Mesenchymal stem cell (in vitro differentiated cells and primary cell): ENCODE results near the gene TAF4.

ENCODE experiments used
- DNase-seq: peaks from one replicate; pipeline ENCODE4 v3.0.0-alpha.2; 2013
- H2AFZ ChIP-seq: one replicate; pipeline ENCODE4 v1.6.1; 2013; ENCODE audit warnings: low read depth, mild to moderate bottlenecking, control low read depth, inconsistent platforms, low read length, moderate library complexity
- H2AK5ac ChIP-seq: 2 replicates; pipeline ENCODE4 v1.6.1; 2013; ENCODE audit warnings: low read length, moderate library complexity, mild to moderate bottlenecking, inconsistent platforms; ENCODE audit not compliant: severe bottlenecking
- H2BK120ac ChIP-seq: one replicate; pipeline ENCODE4 v1.6.1; 2013; ENCODE audit warnings: low read depth, mild to moderate bottlenecking, inconsistent platforms, low read length, moderate library complexity
- H2BK12ac ChIP-seq, 2 experiments: one replicate each; pipeline ENCODE4 v1.6.1; 2013; ENCODE audit warnings: inconsistent platforms in 2 of 2, low read length in 2 of 2, mild to moderate bottlenecking in 2 of 2, moderate library complexity in 2 of 2, control low read depth in 1 of 2
- H2BK15ac ChIP-seq: one replicate; pipeline ENCODE4 v1.6.1; 2013; ENCODE audit warnings: mild to moderate bottlenecking, low read depth, inconsistent platforms; ENCODE audit not compliant: poor library complexity, severe bottlenecking
- H2BK5ac ChIP-seq: 2 replicates; pipeline ENCODE4 v1.6.1; 2013; ENCODE audit warnings: low read depth, mild to moderate bottlenecking, low read length, control low read depth, inconsistent platforms; ENCODE audit not compliant: poor library complexity, severe bottlenecking
- H3K14ac ChIP-seq, 2 experiments: one replicate each; pipeline ENCODE4 v1.6.1; 2013; ENCODE audit warnings: inconsistent platforms in 2 of 2, low read length in 2 of 2, control low read depth in 1 of 2, mild to moderate bottlenecking in 1 of 2, moderate library complexity in 1 of 2
- H3K18ac ChIP-seq, 2 experiments: one replicate each; pipeline ENCODE4 v1.6.1; 2013; ENCODE audit warnings: inconsistent platforms in 2 of 2, low read length in 2 of 2, control low read depth in 1 of 2, low read depth in 1 of 2, mild to moderate bottlenecking in 1 of 2
- H3K23ac ChIP-seq, 2 experiments: one replicate each; pipeline ENCODE4 v1.6.1; 2013; ENCODE audit warnings: inconsistent platforms in 2 of 2, low read length in 2 of 2, mild to moderate bottlenecking in 2 of 2, moderate library complexity in 2 of 2, control low read depth in 1 of 2
- H3K27ac ChIP-seq: 2 replicates; pipeline ENCODE4 v1.5.1; 2013; ENCODE audit warnings: mild to moderate bottlenecking, moderate library complexity, low read length, control low read depth, inconsistent platforms; ENCODE audit not compliant: poor library complexity, severe bottlenecking
- H3K27me3 ChIP-seq, 2 experiments: 2 replicates each; pipeline versions ENCODE4 v1.6.1 to v1.7.0; 2013; ENCODE audit warnings: low read length in 2 of 2, mild to moderate bottlenecking in 2 of 2, moderate library complexity in 2 of 2, control low read depth in 1 of 2, inconsistent platforms in 1 of 2; ENCODE audit not compliant: control insufficient read depth in 1 of 2, insufficient read depth in 1 of 2
- H3K36me3 ChIP-seq, 2 experiments: 2 replicates each; pipeline versions ENCODE4 v1.6.1 to v1.7.0; 2013; ENCODE audit warnings: low read length in 2 of 2, control low read depth in 1 of 2, inconsistent platforms in 1 of 2, low read depth in 1 of 2, mild to moderate bottlenecking in 1 of 2; ENCODE audit not compliant: insufficient read depth in 2 of 2, control insufficient read depth in 1 of 2
- H3K4ac ChIP-seq, 2 experiments: one replicate each; pipeline ENCODE4 v1.6.1; 2013; ENCODE audit warnings: inconsistent platforms in 2 of 2, low read length in 2 of 2, mild to moderate bottlenecking in 2 of 2, moderate library complexity in 2 of 2, control low read depth in 1 of 2, low read depth in 1 of 2
- H3K4me1 ChIP-seq: 2 replicates; pipeline ENCODE4 v1.6.1; 2013; ENCODE audit warnings: low read depth, low read length, control low read depth; ENCODE audit not compliant: control insufficient read depth, insufficient read depth
- H3K4me2 ChIP-seq: 2 replicates; pipeline ENCODE4 v1.6.1; 2013; ENCODE audit warnings: low read length, mild to moderate bottlenecking, inconsistent platforms; ENCODE audit not compliant: poor library complexity, severe bottlenecking
- H3K4me3 ChIP-seq, 2 experiments: 2 replicates each; pipeline versions ENCODE4 v1.5.1 to v1.7.0; 2013; ENCODE audit warnings: low read length in 2 of 2, mild to moderate bottlenecking in 2 of 2, control low read depth in 1 of 2, low read depth in 1 of 2; ENCODE audit not compliant: insufficient read depth in 1 of 2
- H3K79me1 ChIP-seq: replicated peaks from 2 replicates; pipeline ENCODE4 v1.6.1; 2013; ENCODE audit warnings: mild to moderate bottlenecking, control low read depth, low read length, inconsistent platforms; ENCODE audit not compliant: poor library complexity, severe bottlenecking
- H3K9ac ChIP-seq: 2 replicates; pipeline ENCODE4 v1.7.0; 2013; ENCODE audit warnings: mild to moderate bottlenecking, low read length, moderate library complexity
- H3K9me3 ChIP-seq: 2 replicates; pipeline ENCODE4 v1.7.0; 2013; ENCODE audit warnings: mild to moderate bottlenecking, low read length; ENCODE audit not compliant: control insufficient read depth
- H4K8ac ChIP-seq: one replicate; pipeline ENCODE4 v1.6.1; 2013; ENCODE audit warnings: inconsistent platforms, mild to moderate bottlenecking, low read length, moderate library complexity
- H4K91ac ChIP-seq: one replicate; pipeline ENCODE4 v1.6.1; 2013; ENCODE audit warnings: mild to moderate bottlenecking, low read length, inconsistent platforms
- WGBS: methylation state at CpG from one replicate; pipeline ENCODE4 v1.1.7; 2013; ENCODE audit warnings: mixed read lengths; 5-methylcytosine and 5-hydroxymethylcytosine counted together

The TAF4 gene

GRCh38 chr20:61938839-61939690 is 126.6 kb downstream of the TAF4 start:
- no peak for DNase-seq
- Histone ChIP-seq H3K23ac (no peak overlapping the region), H4K8ac (no peak overlapping the region), H3K4me1 (peaks cover 2% of the 10 kb centered on the region), H3K27me3 (peaks cover 6 to 16% of the 10 kb centered on the region in 2 experiments), H3K4ac (no peak overlapping the region), H3K9ac (no peak overlapping the region), H4K91ac (no peak overlapping the region), H3K14ac (no peak overlapping the region), H2AK5ac (no peak overlapping the region), H2BK12ac (no peak overlapping the region), H2AFZ (no peak overlapping the region), H3K4me3 (no peak overlapping the region), H3K27ac (no peak overlapping the region), H2BK5ac (no peak overlapping the region), H3K18ac (no peak overlapping the region), H3K79me1 (no peaks in the 10 kb centered on the region), H3K36me3 (peaks cover 0 to 3% of the 10 kb centered on the region in 2 experiments), H3K9me3 (no peaks in the 10 kb centered on the region), H2BK120ac (no peak overlapping the region), H2BK15ac (no peak overlapping the region), H3K4me2 (no peak overlapping the region)
- 86% methylated on average over 27 of the region's 27 CpGs for WGBS

GRCh38 chr20:61937963-61938838 is 127.5 kb downstream of the TAF4 start:
- Histone ChIP-seq H2AFZ (no peak overlapping the region), H3K9ac (no peak overlapping the region), H3K4me2 (no peak overlapping the region), H3K27me3 (peaks cover 6 to 16% of the 10 kb centered on the region in 2 experiments), H2BK5ac (no peak overlapping the region), H3K9me3 (no peaks in the 10 kb centered on the region), H3K36me3 (peaks cover 0 to 3% of the 10 kb centered on the region in 2 experiments), H4K8ac (no peak overlapping the region), H3K79me1 (no peaks in the 10 kb centered on the region), H3K14ac (peak overlapping the region in 1 of 2 experiments; percentile 26), H3K4me3 (peak overlapping the region in 1 of 2 experiments; percentile 24), H3K27ac (no peak overlapping the region), H2BK15ac (no peak overlapping the region), H4K91ac (no peak overlapping the region), H2BK12ac (no peak overlapping the region), H3K4ac (no peak overlapping the region), H3K4me1 (peaks cover 6% of the 10 kb centered on the region), H3K23ac (no peak overlapping the region), H2AK5ac (no peak overlapping the region), H3K18ac (no peak overlapping the region), H2BK120ac (no peak overlapping the region)
- DNase-seq: no peak
- 87% methylated on average over 31 of the region's 31 CpGs for WGBS

GRCh38 chr20:61937146-61937962 is 128.3 kb downstream of the TAF4 start:
- H2BK5ac ChIP-seq: no peak overlapping the region
- H4K8ac ChIP-seq: no peak overlapping the region
- H3K4me3 ChIP-seq: no peak overlapping the region
- H3K9me3 ChIP-seq: no peaks in the 10 kb centered on the region
- H2AK5ac ChIP-seq: no peak overlapping the region
- no peak overlapping the region for H3K27ac ChIP-seq
- H3K79me1 ChIP-seq: no peaks in the 10 kb centered on the region
- no peak overlapping the region for H3K23ac ChIP-seq
- 88% methylated on average over 10 of the region's 10 CpGs for WGBS
- H3K4me2 ChIP-seq: no peak overlapping the region
- H3K9ac ChIP-seq: no peak overlapping the region
- H2BK15ac ChIP-seq: no peak overlapping the region
- H3K27me3 ChIP-seq: peaks cover 6 to 16% of the 10 kb centered on the region in 2 experiments
- no peak overlapping the region for H3K4ac ChIP-seq
- no peak overlapping the region for H3K14ac ChIP-seq
- no peak overlapping the region for H3K18ac ChIP-seq
- H2AFZ ChIP-seq: no peak overlapping the region
- H3K36me3 ChIP-seq: peaks cover 0 to 3% of the 10 kb centered on the region in 2 experiments
- H2BK12ac ChIP-seq: no peak overlapping the region
- peaks cover 6% of the 10 kb centered on the region for H3K4me1 ChIP-seq
- H4K91ac ChIP-seq: no peak overlapping the region
- DNase-seq: no peak
- H2BK120ac ChIP-seq: no peak overlapping the region
